Measurements from ENCODE around the gene KIF13A. TPM values are rescaled to one million over a fixed set of nuclear protein-coding genes. Genes with fewer than 3 reads are reported as not detected.
A peak's percentile ranks its signal among the peaks of the same experiment; 100 is the strongest.

The KIF13A gene
- total and polyA plus RNA-seq, 2 experiments from 2014 or later = 8.4 to 28.2 TPM

- Histone ChIP-seq H3K4me1 (ENCODE audit: insufficient read depth) (peaks cover 5% of the 10 kb centered on the region), H3F3A (replicated peaks; ENCODE audit: low read depth) (no peaks in the 10 kb centered on the region), H3K9me2 (ENCODE audit: insufficient read depth) (no peaks in the 10 kb centered on the region), H4K20me1 (replicated peaks; ENCODE audit: insufficient read depth) (no peaks in the 10 kb centered on the region; the same call in 1 of the 2 replicates), H3K36me3 (ENCODE audit: insufficient read depth) (no peaks in the 10 kb centered on the region), H3K27me3 (ENCODE audit: insufficient read depth) (no peaks in the 10 kb centered on the region), H2AFZ (no peak overlapping the region), H3K27ac (ENCODE audit: low read depth) (no peak overlapping the region), H3K4me2 (no peak overlapping the region), H3K79me2 (replicated peaks; ENCODE audit: insufficient read depth) (peaks cover 7% of the 10 kb centered on the region; the same call in 1 of the 2 replicates), H3K4me3 (no peak overlapping the region)
- Mint-ChIP-seq H3K27ac (peak overlapping the region; percentile 29; the same call in 1 of the 2 replicates), H3K4me3 (no peak overlapping the region), H3K4me1 (no peaks in the 10 kb centered on the region; the same call in 2 of the 3 replicates), H3K36me3 (ENCODE audit: low read depth) (no peaks in the 10 kb centered on the region), H3K27me3 (ENCODE audit: insufficient read depth, low read depth, poor library complexity) (no peaks in the 10 kb centered on the region), H3K9me3 (no peaks in the 10 kb centered on the region)
- no peak for DNase-seq (ENCODE audit: low spot score)
- TF ChIP-seq ZNF331 (CRISPR knock-in tag; IDR thresholded peaks at IDR 0.05; ENCODE audit: low read depth) = no peak
- no peak for TF ChIP-seq POLR2AphosphoS5 (IDR thresholded peaks at IDR 0.05; ENCODE audit: low read depth)
- no peak for TF ChIP-seq ZNF114 (CRISPR knock-in tag; IDR thresholded peaks at IDR 0.05)
- TF ChIP-seq STAT1 (IDR thresholded peaks at IDR 0.05; ENCODE audit: unreplicated experiment) = no peak
- no peak for TF ChIP-seq EZH2 (IDR thresholded peaks at IDR 0.05; ENCODE audit: low read depth, unreplicated experiment)
- no peak for TF ChIP-seq ETS1 (IDR thresholded peaks at IDR 0.05)
- no peak for TF ChIP-seq REST (IDR thresholded peaks at IDR 0.05; ENCODE audit: unreplicated experiment)
- TF ChIP-seq NANOG (IDR thresholded peaks at IDR 0.05; ENCODE audit: borderline replicate concordance) = no peak
- TF ChIP-seq CTCF (conservative IDR thresholded peaks at IDR 0.05; ENCODE audit: low read depth in 2 of 2) = no peak
- no peak for TF ChIP-seq JUNB (IDR thresholded peaks at IDR 0.05; ENCODE audit: unreplicated experiment)
- no peak for TF ChIP-seq EZH2phosphoT487 (IDR thresholded peaks at IDR 0.05; ENCODE audit: unreplicated experiment)
- no peak for TF ChIP-seq CREB1 (CRISPR knock-in tag; IDR thresholded peaks at IDR 0.05; ENCODE audit: low read depth)
- no peak for TF ChIP-seq ZNF462 (CRISPR knock-in tag; IDR thresholded peaks at IDR 0.05)
- no peak for ATAC-seq
These were observed 102.6 kb downstream of the KIF13A start for GRCh38 chr6:17884498-17885478.

Measured in GM23338 (cell line).